Measurements from ENCODE around the gene COL6A3.
"Not testable (repeated sequence)": the region's sequence is repeated elsewhere in the genome, so short reads cannot be mapped to it uniquely, and the experiment has no call there.

The COL6A3 gene

GRCh38 chr2:237374284-237375060 is 39.5 kb downstream of the COL6A3 start:
- DNase-seq, result no peak

- no peak for DNase-seq
Measured at GRCh38 chr2:237371856-237372255, 42.1 kb downstream of the COL6A3 start.

- no peak for DNase-seq
Measured at GRCh38 chr2:237365671-237366070, 48.3 kb downstream of the COL6A3 start.

GRCh38 chr2:237364655-237365054 is 49.3 kb downstream of the COL6A3 start:
- no peak for DNase-seq

GRCh38 chr2:237361194-237362004 is 52.6 kb downstream of the COL6A3 start:
- no peak for DNase-seq

- no peak for DNase-seq
Measured at GRCh38 chr2:237359894-237360780, 53.8 kb downstream of the COL6A3 start.

GRCh38 chr2:237359518-237359840 is 54.5 kb downstream of the COL6A3 start:
- no peak for DNase-seq

- no peak for DNase-seq
Measured at GRCh38 chr2:237358721-237359517, 55.0 kb downstream of the COL6A3 start.

GRCh38 chr2:237355701-237356100 is 58.3 kb downstream of the COL6A3 start:
- DNase-seq, result no peak

GRCh38 chr2:237354892-237355291 is 59.1 kb downstream of the COL6A3 start:
- DNase-seq, result no peak

- DNase-seq, result not testable (repeated sequence)
Measured at GRCh38 chr2:237354172-237354571, 59.8 kb downstream of the COL6A3 start.

- no peak for DNase-seq
Measured at GRCh38 chr2:237353215-237353614, 60.7 kb downstream of the COL6A3 start.

GRCh38 chr2:237352279-237352845 is 61.6 kb downstream of the COL6A3 start:
- no peak for DNase-seq

- DNase-seq, result no peak
Measured at GRCh38 chr2:237351796-237352195, 62.2 kb downstream of the COL6A3 start.

GRCh38 chr2:237351046-237351445 is 62.9 kb downstream of the COL6A3 start:
- DNase-seq, result no peak

- DNase-seq, result no peak
Measured at GRCh38 chr2:237350597-237350996, 63.4 kb downstream of the COL6A3 start.

GRCh38 chr2:237350070-237350469 is 63.9 kb downstream of the COL6A3 start:
- DNase-seq, result no peak

- DNase-seq, result no peak
Measured at GRCh38 chr2:237348281-237348865, 65.6 kb downstream of the COL6A3 start.

- no peak for DNase-seq
Measured at GRCh38 chr2:237345891-237346640, 67.9 kb downstream of the COL6A3 start.

GRCh38 chr2:237345411-237345810 is 68.6 kb downstream of the COL6A3 start:
- DNase-seq, result no peak

GRCh38 chr2:237344942-237345341 is 69.0 kb downstream of the COL6A3 start:
- DNase-seq, result no peak

Measured in NCI-H774 (cell line).